ENCODE data around the gene AP3S2. TPM values are rescaled to one million over a fixed set of nuclear protein-coding genes. Genes with fewer than 3 reads are reported as not detected.
A peak's percentile ranks its signal among the peaks of the same experiment; 100 is the strongest.
"Not testable (repeated sequence)": the region's sequence is repeated elsewhere in the genome, so short reads cannot be mapped to it uniquely, and the experiment has no call there.

The AP3S2 gene
- total and polyA plus RNA-seq, 3 donors from 2014 or later: 31.9 to 53.0 (median 45.8) TPM

GRCh38 chr15:89784686-89784960, 109.2 kb downstream of the AP3S2 start:
- Histone ChIP-seq H3K27me3 (no peaks in the 10 kb centered on the region), H3K4me3 (no peak overlapping the region), H3K27ac (no peak overlapping the region), H3K36me3 (ENCODE audit: low read depth, missing control alignments) (no peaks in the 10 kb centered on the region), H3K9me3 (no peaks in the 10 kb centered on the region), H3K4me1 (no peaks in the 10 kb centered on the region)
- DNase-seq: no peak
- WGBS, 2 donors: 91 to 95% methylated on average over 7 of the region's 7 CpGs
- TF ChIP-seq POLR2A (IDR thresholded peaks at IDR 0.05) (no peak), CTCF (IDR thresholded peaks at IDR 0.05) (no peak)
- intact Hi-C loops (cut with DNase I; ENCODE audit: low total_unique reads): no loop called here

DNA sequence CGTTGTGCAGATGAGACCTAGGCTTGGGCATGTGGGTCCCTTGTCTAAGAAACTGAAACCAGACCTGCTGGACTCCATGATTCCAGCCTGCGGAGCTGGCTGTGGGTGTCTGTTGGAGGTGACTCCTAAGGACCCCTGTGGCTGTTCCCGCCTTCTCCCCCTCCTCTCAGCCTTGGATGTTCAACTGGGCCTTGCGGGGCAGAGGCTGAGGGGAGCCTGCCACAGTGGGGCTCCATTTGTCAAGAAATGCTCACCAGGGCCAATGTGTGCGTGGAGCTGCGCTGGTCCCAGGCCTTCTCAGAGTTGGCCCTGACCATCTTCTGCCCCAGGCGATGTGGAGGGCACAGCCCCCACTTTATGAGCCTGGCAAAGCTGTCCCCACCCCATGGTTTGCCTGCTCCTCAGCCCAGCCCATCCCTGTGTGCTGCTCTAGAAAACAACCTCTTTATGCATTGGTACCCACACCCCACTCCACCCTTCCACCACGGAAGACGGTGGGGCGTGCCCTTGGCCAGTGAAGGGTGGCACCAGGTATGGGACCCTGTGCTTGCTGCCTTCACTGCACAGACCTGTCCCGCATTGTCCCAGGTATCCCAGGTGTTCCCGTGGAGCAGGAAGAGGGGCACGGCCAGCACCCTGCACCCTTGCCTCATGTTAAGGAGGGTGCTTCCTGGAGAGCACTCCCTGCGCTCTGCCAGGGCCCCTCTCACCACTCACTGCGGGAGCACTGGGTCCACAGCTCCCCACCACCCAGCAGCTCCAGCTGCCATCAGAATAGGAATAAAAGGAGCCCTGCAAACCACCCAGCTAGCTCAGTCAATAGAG, 109.7 kb downstream of the AP3S2 start:
- Histone ChIP-seq H3K9me3 (no peaks in the 10 kb centered on the region), H3K4me1 (no peaks in the 10 kb centered on the region), H3K4me3 (no peak overlapping the region), H3K36me3 (ENCODE audit: low read depth, missing control alignments) (no peaks in the 10 kb centered on the region), H3K27ac (no peak overlapping the region), H3K27me3 (no peaks in the 10 kb centered on the region)
- TF ChIP-seq CTCF (IDR thresholded peaks at IDR 0.05) (no peak), POLR2A (IDR thresholded peaks at IDR 0.05) (no peak)
- WGBS, 2 donors: 93 to 95% methylated on average over 6 to 11 of the region's 15 CpGs
- intact Hi-C loops (cut with DNase I; ENCODE audit: low total_unique reads): no loop called here
- DNase-seq: no peak

GRCh38 chr15:89783111-89783860, 110.5 kb downstream of the AP3S2 start:
- H3K9me3 ChIP-seq: no peaks in the 10 kb centered on the region
- no peak for TF ChIP-seq CTCF (IDR thresholded peaks at IDR 0.05)
- no peak for TF ChIP-seq POLR2A (IDR thresholded peaks at IDR 0.05)
- no peaks in the 10 kb centered on the region for H3K4me1 ChIP-seq
- no peaks in the 10 kb centered on the region for H3K36me3 ChIP-seq (ENCODE audit: low read depth, missing control alignments)
- no peak overlapping the region for H3K27ac ChIP-seq
- no peaks in the 10 kb centered on the region for H3K27me3 ChIP-seq
- intact Hi-C loops (cut with DNase I; ENCODE audit: low total_unique reads): no loop called here
- 69 to 77% methylated on average over 11 to 14 of the region's 14 CpGs for WGBS, 2 donors
- no peak overlapping the region for H3K4me3 ChIP-seq
- DNase-seq: no peak

- DNase-seq; H3K4me3 ChIP-seq; H3K4me1 ChIP-seq; H3K9me3 ChIP-seq; H3K27ac ChIP-seq; intact Hi-C loops (cut with DNase I; ENCODE audit: low total_unique reads); H3K27me3 ChIP-seq; H3K36me3 ChIP-seq (ENCODE audit: low read depth, missing control alignments): not testable (repeated sequence)
- WGBS, 2 donors: 94% methylated on average over 9 of the region's 9 CpGs
Measured at GRCh38 chr15:89782619-89782950, 111.2 kb downstream of the AP3S2 start.

DNA sequence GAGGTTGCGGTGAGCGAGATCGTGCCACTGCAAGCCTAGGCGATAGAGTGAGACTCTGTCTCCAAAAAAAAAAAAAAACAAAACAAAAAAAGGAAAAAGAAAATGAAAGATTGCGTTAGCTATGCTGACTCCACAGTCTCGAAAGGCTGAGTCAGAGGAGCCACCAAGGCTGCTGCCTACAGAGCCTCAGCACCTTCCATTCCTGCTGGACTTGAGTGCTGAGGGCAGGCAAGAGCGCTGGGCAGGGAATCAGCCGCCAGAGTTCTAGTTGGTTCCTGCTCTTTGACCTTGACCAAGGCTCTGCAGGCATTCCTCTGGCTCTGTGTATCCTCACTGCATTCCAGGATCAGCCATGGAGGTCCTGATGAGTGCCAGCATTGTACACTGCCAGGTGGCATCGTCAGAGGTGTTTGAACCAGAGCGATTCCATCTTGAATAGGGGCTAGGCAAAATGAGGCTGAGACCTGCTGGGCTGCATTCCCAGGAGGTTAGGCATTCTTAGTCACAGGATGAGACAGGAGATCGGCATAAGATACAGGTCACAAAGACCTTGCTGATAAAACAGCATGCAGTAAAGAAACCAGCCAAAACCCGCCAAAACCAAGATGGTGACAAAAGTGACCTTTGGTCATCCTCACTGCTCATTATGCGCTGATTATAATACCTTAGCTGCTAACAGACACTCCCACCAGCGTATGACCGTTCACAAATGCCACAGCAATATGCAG, 111.7 kb downstream of the AP3S2 start:
- no peaks in the 10 kb centered on the region for H3K27me3 ChIP-seq
- no peak overlapping the region for H3K4me3 ChIP-seq
- H3K4me1 ChIP-seq: no peaks in the 10 kb centered on the region
- 73 to 84% methylated on average over 15 of the region's 15 CpGs for WGBS, 2 donors
- peak; percentile 25 for DNase-seq
- intact Hi-C loops (cut with DNase I; ENCODE audit: low total_unique reads): no loop called here
- H3K27ac ChIP-seq: no peak overlapping the region
- TF ChIP-seq CTCF (IDR thresholded peaks at IDR 0.05): no peak
- no peak for TF ChIP-seq POLR2A (IDR thresholded peaks at IDR 0.05)
- no peaks in the 10 kb centered on the region for H3K36me3 ChIP-seq (ENCODE audit: low read depth, missing control alignments)
- no peaks in the 10 kb centered on the region for H3K9me3 ChIP-seq

Data from testis (tissue), 3 donors.